Skeletal muscle tissue (tissue), 4 donors: ENCODE data around the gene B3GNT9. TPM values are rescaled to one million over a fixed set of nuclear protein-coding genes. Genes with fewer than 3 reads are reported as not detected.
A peak's percentile ranks its signal among the peaks of the same experiment; 100 is the strongest.
"Not testable (repeated sequence)": the region's sequence is repeated elsewhere in the genome, so short reads cannot be mapped to it uniquely, and the experiment has no call there.

Experiments used
- H3K27ac ChIP-seq: one replicate; pipeline ENCODE4 v1.7.0; 2013; ENCODE audit warnings: mild to moderate bottlenecking, low read depth, low read length, inconsistent platforms
- H3K27me3 ChIP-seq, 3 donors: one replicate each; pipeline ENCODE4 v1.7.0; 2013; ENCODE audit warnings: low read length in 3 of 3; ENCODE audit not compliant: control insufficient read depth in 3 of 3, insufficient read depth in 3 of 3
- H3K36me3 ChIP-seq, 3 donors: one replicate each; pipeline ENCODE4 v1.7.0; 2013; ENCODE audit warnings: low read length in 3 of 3; ENCODE audit not compliant: control insufficient read depth in 3 of 3, insufficient read depth in 3 of 3
- H3K4me1 ChIP-seq, 3 donors: one replicate each; pipeline ENCODE4 v1.7.0; 2013; ENCODE audit warnings: low read length in 3 of 3, mild to moderate bottlenecking in 3 of 3; ENCODE audit not compliant: control insufficient read depth in 3 of 3, insufficient read depth in 3 of 3
- H3K4me3 ChIP-seq, 3 donors: one replicate each; pipeline ENCODE4 v1.7.0; 2013; ENCODE audit warnings: low read length in 3 of 3
- H3K9ac ChIP-seq, 3 donors: one replicate each; pipeline ENCODE4 v1.7.0; 2013; ENCODE audit warnings: low read length in 3 of 3, mild to moderate bottlenecking in 3 of 3, moderate library complexity in 2 of 3, low read depth in 1 of 3
- H3K9me3 ChIP-seq, 3 donors: one replicate each; pipeline ENCODE4 v1.7.0; 2013; ENCODE audit warnings: low read length in 3 of 3; ENCODE audit not compliant: control insufficient read depth in 3 of 3
- total RNA-seq: library from RNA; depleted of rRNA; stranded (reverse); fragments of >200 nt; gene quantifications from one replicate; pipeline ENCODE4 v1.2.3, GENCODE V29; 2014
- donor health status: Osteomylitis.

B3GNT9 gene
- total RNA-seq, 1 donor from 2014 or later: 7.8 TPM

DNA sequence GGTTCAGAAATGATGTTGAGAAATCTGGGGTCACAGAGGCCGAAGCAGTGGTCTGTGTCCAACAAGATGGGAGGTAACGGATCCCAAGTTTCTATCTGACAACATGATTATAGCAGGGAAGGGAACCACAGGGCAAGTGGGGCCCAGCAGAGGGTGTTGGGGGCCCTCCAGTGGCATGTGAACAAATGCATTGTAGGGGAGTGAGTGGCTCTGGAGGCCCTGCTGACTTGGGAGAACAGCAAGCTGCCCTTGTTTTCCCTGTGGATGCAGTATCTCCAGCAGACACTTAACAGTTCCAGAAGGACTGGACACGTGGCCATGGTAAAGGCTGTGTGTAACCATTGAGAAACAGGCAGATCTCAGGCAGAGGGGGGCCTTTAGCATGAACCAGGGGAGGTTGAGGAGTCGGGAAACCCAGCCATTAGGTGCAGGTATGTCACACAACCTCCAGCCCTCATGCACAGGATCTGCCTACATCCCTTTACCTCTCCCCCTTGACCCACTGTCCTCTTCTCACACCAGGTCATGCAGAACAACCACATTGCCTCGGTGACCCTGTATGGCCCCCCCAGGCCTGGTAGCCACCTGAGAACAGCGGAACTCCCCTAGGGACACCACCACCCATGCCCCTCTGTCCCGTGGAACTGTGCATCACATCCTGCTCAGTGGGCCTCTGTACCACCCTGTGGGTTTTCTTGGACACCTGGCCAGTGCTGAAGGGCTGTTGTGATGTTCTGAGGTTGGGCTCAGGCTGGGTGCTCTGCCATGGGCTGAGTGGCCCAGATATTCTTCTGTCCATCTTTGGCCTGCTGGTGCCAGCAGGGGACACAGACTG is 4.1 kb downstream of the B3GNT9 start:
- Histone ChIP-seq H3K4me1 (peaks cover 4 to 11% (median 9%) of the 10 kb centered on the region in 3 donors), H3K27me3 (peaks cover 0 to 21% (median 17%) of the 10 kb centered on the region in 3 donors), H3K4me3 (no peak overlapping the region), H3K9ac (no peak overlapping the region), H3K36me3 (peaks cover 64 to 73% (median 67%) of the 10 kb centered on the region in 3 donors), H3K9me3 (no peaks in the 10 kb centered on the region), H3K27ac (no peak overlapping the region)

DNA sequence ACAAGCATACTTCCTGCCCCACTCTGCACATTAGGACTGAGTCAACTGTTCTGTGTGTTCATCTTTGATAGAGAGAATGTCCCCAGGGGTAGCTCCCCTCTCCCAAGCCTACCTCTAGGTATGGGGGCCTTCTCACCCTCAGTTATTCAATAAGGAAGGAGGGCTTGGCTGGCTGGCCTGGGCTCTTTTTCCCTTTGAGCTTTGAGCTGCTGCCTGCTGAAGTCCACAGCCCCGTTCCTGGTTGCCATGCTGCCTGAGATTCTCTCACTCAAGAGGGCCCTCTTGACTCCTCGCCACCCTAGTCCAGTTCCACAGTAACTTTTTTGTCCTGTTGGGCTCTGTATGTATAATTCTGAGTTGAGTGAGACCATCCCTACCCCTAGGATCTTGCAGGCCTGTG is 5.1 kb downstream of the B3GNT9 start:
- H3K4me1 ChIP-seq: peaks cover 4 to 8% (median 8%) of the 10 kb centered on the region in 3 donors
- H3K27ac ChIP-seq: no peak overlapping the region
- H3K36me3 ChIP-seq: peaks cover 74 to 83% (median 77%) of the 10 kb centered on the region in 3 donors
- no peak overlapping the region for H3K9ac ChIP-seq
- no peaks in the 10 kb centered on the region for H3K9me3 ChIP-seq
- H3K4me3 ChIP-seq: no peak overlapping the region
- peaks cover 0 to 21% (median 12%) of the 10 kb centered on the region in 3 donors for H3K27me3 ChIP-seq

DNA sequence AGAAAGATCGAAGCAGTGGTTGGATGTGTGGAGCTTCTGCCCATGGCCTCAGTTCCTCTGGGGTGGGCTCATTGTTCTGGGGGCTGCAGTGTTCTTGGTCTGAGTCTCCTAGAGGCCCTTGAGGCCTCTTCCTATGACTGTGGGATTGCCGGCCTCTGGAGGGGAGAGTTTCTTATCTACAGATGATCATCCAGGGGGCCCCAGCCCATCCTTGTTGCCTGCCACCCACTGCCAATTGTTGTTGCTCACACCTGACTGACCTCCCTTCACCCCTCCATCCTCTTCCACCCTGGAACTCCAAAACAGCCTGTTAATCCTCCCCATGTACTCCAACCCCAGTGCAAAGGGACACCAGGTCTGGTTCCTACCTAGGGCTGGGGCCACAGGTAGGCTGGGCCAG is 5.9 kb downstream of the B3GNT9 start:
- Histone ChIP-seq H3K9ac (no peak overlapping the region), H3K27ac (no peak overlapping the region), H3K27me3 (peaks cover 0 to 21% (median 5%) of the 10 kb centered on the region in 3 donors), H3K4me3 (no peak overlapping the region), H3K36me3 (peaks cover 81 to 91% (median 85%) of the 10 kb centered on the region in 3 donors), H3K9me3 (no peaks in the 10 kb centered on the region), H3K4me1 (peaks cover 0 to 7% (median 5%) of the 10 kb centered on the region in 3 donors)

DNA sequence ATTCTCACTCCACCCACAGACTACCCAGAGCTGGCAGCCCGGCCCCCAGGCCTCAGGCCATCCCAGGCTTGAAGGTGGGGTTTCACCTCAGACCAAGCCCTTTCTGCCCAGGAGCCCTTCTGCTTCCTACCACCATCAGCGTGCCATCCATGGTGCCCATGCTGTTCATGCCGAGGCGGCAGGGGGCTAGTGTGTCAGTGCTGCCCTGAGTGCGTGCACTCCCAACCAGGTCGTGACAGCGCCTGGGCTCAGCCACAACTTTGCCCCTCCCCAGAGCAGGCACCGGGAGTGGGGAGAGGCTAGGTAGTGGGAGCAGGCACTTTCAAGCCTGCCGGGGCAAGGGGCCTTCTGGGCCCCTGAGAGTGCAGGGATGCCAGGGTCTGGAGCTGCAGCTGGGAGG is 8.5 kb downstream of the B3GNT9 start:
- H3K4me1 ChIP-seq: peaks cover 0 to 7% (median 5%) of the 10 kb centered on the region in 3 donors
- no peak overlapping the region for H3K4me3 ChIP-seq
- peaks cover 80 to 90% (median 84%) of the 10 kb centered on the region in 3 donors for H3K36me3 ChIP-seq
- no peak overlapping the region for H3K9ac ChIP-seq
- H3K27me3 ChIP-seq: peaks cover 0 to under 1% (median 0%) of the 10 kb centered on the region in 3 donors
- H3K9me3 ChIP-seq: no peaks in the 10 kb centered on the region
- no peak overlapping the region for H3K27ac ChIP-seq

DNA sequence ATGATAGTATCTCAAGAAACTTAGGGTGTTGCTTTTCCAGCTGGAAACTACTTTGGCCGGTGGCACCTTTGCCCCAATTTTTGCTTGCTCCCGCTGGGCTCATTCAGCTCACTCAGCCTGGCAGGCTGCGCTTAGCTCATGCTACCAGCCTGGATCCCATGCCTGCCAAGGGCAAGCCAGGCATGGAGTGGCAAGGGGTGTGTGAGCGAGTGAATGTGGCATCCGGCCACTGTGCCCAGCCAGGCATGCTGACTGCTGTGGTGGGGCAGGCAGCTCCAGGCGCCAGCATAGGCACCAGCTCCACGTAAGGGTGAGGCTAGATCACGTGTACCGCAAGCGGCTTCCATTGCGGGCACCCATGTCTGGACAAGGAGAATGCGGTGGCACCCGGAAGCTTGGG is 9.4 kb downstream of the B3GNT9 start:
- Histone ChIP-seq H3K27me3 (no peaks in the 10 kb centered on the region), H3K4me3 (no peak overlapping the region), H3K27ac (no peak overlapping the region), H3K9me3 (no peaks in the 10 kb centered on the region), H3K9ac (no peak overlapping the region), H3K36me3 (peaks cover 73 to 88% (median 77%) of the 10 kb centered on the region in 3 donors), H3K4me1 (peaks cover 0 to 7% (median 5%) of the 10 kb centered on the region in 3 donors)

DNA sequence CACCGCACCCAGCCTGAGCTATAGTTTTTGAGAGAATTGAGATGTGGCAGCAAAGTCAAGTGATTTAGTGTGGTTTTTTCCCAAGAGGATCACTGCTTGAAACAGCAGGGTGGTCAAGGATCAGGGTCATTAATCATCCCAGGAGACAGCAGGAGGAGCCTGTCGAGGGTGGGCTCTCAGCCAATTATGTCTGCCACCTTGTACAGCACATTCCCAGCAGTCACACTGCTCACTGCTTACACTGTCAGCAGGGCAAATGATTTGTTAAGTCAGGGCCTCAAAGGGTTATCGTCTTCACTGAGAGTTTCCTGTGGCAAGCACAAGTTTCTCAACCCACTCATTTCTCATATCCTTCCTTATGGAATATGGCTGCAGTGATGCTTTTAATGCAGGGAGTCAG is 13.2 kb downstream of the B3GNT9 start:
- H3K27me3 ChIP-seq: no peaks in the 10 kb centered on the region
- H3K4me3 ChIP-seq: no peak overlapping the region
- no peaks in the 10 kb centered on the region for H3K9me3 ChIP-seq
- no peak overlapping the region for H3K9ac ChIP-seq
- H3K4me1 ChIP-seq: peaks cover 0 to 7% (median 5%) of the 10 kb centered on the region in 3 donors
- H3K27ac ChIP-seq: no peak overlapping the region
- peaks cover 62 to 81% (median 65%) of the 10 kb centered on the region in 3 donors for H3K36me3 ChIP-seq

DNA sequence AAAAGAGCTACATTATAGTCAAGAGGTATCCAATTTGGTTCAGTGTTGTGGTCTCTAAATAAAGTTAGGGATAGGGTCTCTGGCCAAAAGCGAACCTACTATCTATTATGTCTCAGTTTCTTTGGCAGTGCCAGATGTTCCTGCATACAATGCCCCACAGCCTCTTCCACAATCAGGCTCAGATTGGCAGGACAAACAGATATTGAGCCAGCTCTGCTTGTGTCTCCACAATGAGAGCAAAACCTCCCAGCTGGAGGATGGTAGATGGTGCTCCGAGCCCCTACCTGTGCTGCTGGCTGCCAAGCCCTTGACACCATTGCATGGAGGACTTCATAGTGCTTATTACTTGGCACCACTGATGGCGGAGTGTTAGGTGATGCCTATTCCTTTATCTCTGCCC is 21.4 kb downstream of the B3GNT9 start:
- no peaks in the 10 kb centered on the region for H3K9me3 ChIP-seq
- no peak overlapping the region for H3K27ac ChIP-seq
- H3K4me1 ChIP-seq: peaks cover 26 to 28% (median 27%) of the 10 kb centered on the region in 3 donors
- no peak overlapping the region for H3K9ac ChIP-seq
- H3K4me3 ChIP-seq: no peak overlapping the region
- no peaks in the 10 kb centered on the region for H3K27me3 ChIP-seq
- peaks cover 27 to 43% (median 34%) of the 10 kb centered on the region in 3 donors for H3K36me3 ChIP-seq

DNA sequence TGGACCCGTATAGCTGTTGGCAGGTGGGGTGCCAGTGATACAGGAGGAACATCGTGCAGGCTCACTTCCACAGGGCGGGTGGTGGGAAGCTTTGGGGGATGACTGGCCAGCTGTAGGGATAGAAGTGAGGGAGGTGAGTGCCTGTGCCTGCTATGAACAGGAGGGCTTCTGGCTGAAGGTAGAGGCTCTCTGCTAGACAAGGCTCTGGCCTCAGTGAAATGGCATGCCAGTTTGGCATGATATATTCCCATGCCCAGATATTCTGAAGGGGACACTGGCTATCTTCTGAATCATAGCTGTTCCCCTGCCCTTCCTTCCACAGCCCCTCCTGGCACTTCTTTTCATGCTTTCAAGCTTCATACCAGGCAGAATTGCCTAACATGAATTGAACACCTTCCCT is 21.9 kb downstream of the B3GNT9 start:
- no peaks in the 10 kb centered on the region for H3K9me3 ChIP-seq
- no peak overlapping the region for H3K4me3 ChIP-seq
- peak overlapping the region in 2 of 3 donors; percentile 38 to 57 for H3K9ac ChIP-seq
- H3K36me3 ChIP-seq: peaks cover 22 to 37% (median 29%) of the 10 kb centered on the region in 3 donors
- H3K4me1 ChIP-seq: peaks cover 26 to 28% (median 27%) of the 10 kb centered on the region in 3 donors
- H3K27me3 ChIP-seq: no peaks in the 10 kb centered on the region
- H3K27ac ChIP-seq: peak overlapping the region; percentile 12

DNA sequence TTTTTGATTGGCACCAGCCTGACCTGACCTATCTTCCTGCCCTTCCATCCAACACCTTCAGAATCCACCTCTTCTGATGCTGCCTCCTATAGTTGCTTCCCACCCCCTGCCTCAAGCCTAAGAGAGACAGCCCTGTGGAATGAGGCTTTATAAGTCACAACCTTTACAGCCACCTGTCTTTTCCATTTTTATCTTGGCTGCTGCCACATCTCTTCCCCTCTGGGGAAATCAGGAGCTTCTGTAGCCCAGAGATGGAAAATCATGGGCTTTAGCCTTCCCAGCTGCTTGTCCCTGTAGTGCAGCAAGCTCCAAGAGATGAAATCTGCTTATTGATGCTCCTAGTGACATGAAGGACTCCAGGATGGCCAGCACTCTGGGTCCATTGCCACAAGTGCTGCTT is 22.4 kb downstream of the B3GNT9 start:
- Histone ChIP-seq H3K27me3 (no peaks in the 10 kb centered on the region), H3K4me1 (peaks cover 26 to 28% (median 27%) of the 10 kb centered on the region in 3 donors), H3K9me3 (no peaks in the 10 kb centered on the region), H3K4me3 (no peak overlapping the region), H3K9ac (peak overlapping the region in 1 of 3 donors; percentile 57), H3K27ac (peak overlapping the region; percentile 12), H3K36me3 (peaks cover 22 to 36% (median 28%) of the 10 kb centered on the region in 3 donors)

DNA sequence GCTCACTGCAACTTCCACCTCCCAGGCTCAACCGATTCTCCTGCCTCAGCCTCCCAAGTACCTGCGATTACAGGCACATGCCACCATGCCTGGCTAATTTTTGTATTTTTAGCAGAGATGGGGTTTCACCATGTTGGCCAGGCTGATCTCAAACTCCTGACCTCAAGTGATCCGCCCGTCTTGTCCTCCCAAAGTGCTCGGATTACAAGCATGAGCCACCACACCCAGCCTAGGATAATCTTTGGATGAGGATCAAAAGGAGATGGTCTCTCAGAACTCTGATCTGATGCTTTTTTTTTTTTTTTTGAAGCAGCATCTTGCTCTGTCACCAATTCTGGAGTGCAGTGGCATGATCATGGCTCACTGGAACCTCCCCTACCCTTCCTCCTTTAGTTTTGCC is 28.0 kb downstream of the B3GNT9 start:
- Histone ChIP-seq H3K36me3 (peaks cover 16 to 32% (median 26%) of the 10 kb centered on the region in 3 donors), H3K4me1 (peaks cover 7 to 11% (median 9%) of the 10 kb centered on the region in 3 donors)
- H3K9ac ChIP-seq, H3K27ac ChIP-seq, H3K9me3 ChIP-seq, H3K27me3 ChIP-seq, H3K4me3 ChIP-seq: not testable (repeated sequence)
